Lung (tissue), 12 donors: ENCODE measurements around the gene BRCC3. TPM values are rescaled to one million over a fixed set of nuclear protein-coding genes. Genes with fewer than 3 reads are reported as not detected.

Source experiments
- ATAC-seq: fragments of 200-7000 bp; cut with Tn5 transposase; one replicate; pipeline ENCODE4 v1.9.1; 2020; ENCODE audit warnings: moderate number of reproducible peaks; ENCODE audit not compliant: insufficient read depth, low FRiP score
- DNase-seq, 3 donors: peaks; one replicate each; pipeline ENCODE4 v3.0.0-alpha.2; 2013 to 2017
- H3K27ac ChIP-seq, 2 donors: one replicate each; pipeline ENCODE4 v1.5.1; 2013; ENCODE audit warnings: mild to moderate bottlenecking in 2 of 2, moderate library complexity in 2 of 2, control low read depth in 1 of 2, inconsistent platforms in 1 of 2, low read depth in 1 of 2, low read length in 1 of 2
- H3K27me3 ChIP-seq, 3 donors: one replicate each; pipeline ENCODE4 v1.5.1; 2013; ENCODE audit warnings: low read length in 2 of 3; ENCODE audit not compliant: control insufficient read depth in 3 of 3, insufficient read depth in 3 of 3
- H3K36me3 ChIP-seq, 4 donors: one replicate each; pipeline ENCODE4 v1.5.1; 2013; ENCODE audit warnings: low read length in 4 of 4, mild to moderate bottlenecking in 1 of 4, moderate library complexity in 1 of 4; ENCODE audit not compliant: control insufficient read depth in 4 of 4, insufficient read depth in 4 of 4
- H3K4me1 ChIP-seq, 5 donors: one replicate each; pipeline ENCODE4 v1.5.1; 2013; ENCODE audit warnings: low read length in 5 of 5, mild to moderate bottlenecking in 2 of 5, moderate library complexity in 1 of 5; ENCODE audit not compliant: control insufficient read depth in 5 of 5, insufficient read depth in 5 of 5
- H3K4me3 ChIP-seq: one replicate; pipeline ENCODE4 v1.5.1; 2013; ENCODE audit warnings: mild to moderate bottlenecking, control low read depth, moderate library complexity
- H3K9ac ChIP-seq, 2 donors: one replicate each; pipeline ENCODE4 v1.5.1; 2013; ENCODE audit warnings: low read length in 2 of 2, control low read depth in 1 of 2; ENCODE audit not compliant: insufficient read depth in 1 of 2
- H3K9me3 ChIP-seq, 4 donors: one replicate each; pipeline ENCODE4 v1.5.1; 2013; ENCODE audit warnings: low read length in 3 of 4, mild to moderate bottlenecking in 1 of 4, moderate library complexity in 1 of 4; ENCODE audit not compliant: control insufficient read depth in 4 of 4, insufficient read depth in 3 of 4
- CTCF ChIP-seq: IDR thresholded peaks from 2 replicates; pipeline ENCODE4 v1.5.1; 2012; ENCODE audit warnings: mild to moderate bottlenecking; ENCODE audit errors: control extremely low read depth, extremely low read depth
- WGBS, 2 donors: extraction: QIAGEN DNeasy Blood & Tissue Kit; methylation state at CpG; one replicate each; pipeline ENCODE4 v1.1.7; 2013; 5-methylcytosine and 5-hydroxymethylcytosine counted together
- polyA plus RNA-seq, 2 donors: library from polyadenylated mRNA; stranded (reverse); fragments of 200-250 nt; gene quantifications; one replicate each; pipeline ENCODE4 v1.2.1, GENCODE V29; 2013
- total RNA-seq, 2 donors: library from RNA; depleted of rRNA in 1 of 2; stranded (reverse); fragments of >200 nt in 1 of 2; gene quantifications; one replicate each; pipeline ENCODE4 v1.2.1, GENCODE V29; 2014 to 2021
- donor health status: control.
- donor health status: control.
- donor health status: Bipolar disorder and iron deficiency.
- donor health status: healthy.
- donor health status: DM: yes; HTN: yes; CAD: no.

Gene BRCC3
- total and polyA plus RNA-seq, 4 donors, result 7.9 to 17.9 (median 13.4) TPM

- DNase-seq (no peak), ATAC-seq (no peak)
- peaks cover 0 to 5% (median 1%) of the 10 kb centered on the region in 4 donors for H3K36me3 ChIP-seq
- H3K4me1 ChIP-seq, result peaks cover 0 to 5% (median 3%) of the 10 kb centered on the region in 5 donors
- H3K9me3 ChIP-seq, result no peaks in the 10 kb centered on the region
- 75 to 94% methylated on average over 1 of the region's 1 CpG for WGBS, 2 donors
- no peak overlapping the region for H3K27ac ChIP-seq
- no peak overlapping the region for H3K9ac ChIP-seq
- H3K4me3 ChIP-seq, result no peak overlapping the region
- H3K27me3 ChIP-seq, result no peaks in the 10 kb centered on the region
- no peak for TF ChIP-seq CTCF
These were observed 1.9 kb upstream of the BRCC3 start for GRCh38 chrX:155069414-155069813.

- H3K9me3 ChIP-seq, result no peaks in the 10 kb centered on the region
- H3K4me3 ChIP-seq, result peak overlapping the region; percentile 10
- H3K27me3 ChIP-seq, result no peaks in the 10 kb centered on the region
- H3K36me3 ChIP-seq, result peaks cover 0 to 5% (median 1%) of the 10 kb centered on the region in 4 donors
- peak overlapping the region in 1 of 2 donors; percentile 81 for H3K9ac ChIP-seq
- 4 to 37% methylated on average over 12 of the region's 12 CpGs for WGBS, 2 donors
- ATAC-seq (no peak), DNase-seq (peak in 2 of 3 donors; percentile 7 to 18)
- peaks cover 0 to 5% (median 3%) of the 10 kb centered on the region in 5 donors for H3K4me1 ChIP-seq
- no peak for TF ChIP-seq CTCF
- no peak overlapping the region for H3K27ac ChIP-seq
These were observed 1.3 kb upstream of the BRCC3 start for GRCh38 chrX:155070038-155070437.

- H3K9me3 ChIP-seq, result no peaks in the 10 kb centered on the region
- peak overlapping the region in 1 of 2 donors; percentile 81 for H3K9ac ChIP-seq
- ATAC-seq (no peak), DNase-seq (no peak)
- H3K36me3 ChIP-seq, result peaks cover 0 to 7% (median 1%) of the 10 kb centered on the region in 4 donors
- H3K27me3 ChIP-seq, result no peaks in the 10 kb centered on the region
- H3K4me1 ChIP-seq, result peaks cover 0 to 5% (median 3%) of the 10 kb centered on the region in 5 donors
- 0 to 35% methylated on average over 16 of the region's 16 CpGs for WGBS, 2 donors
- H3K4me3 ChIP-seq, result peak overlapping the region; percentile 29
- TF ChIP-seq CTCF, result no peak
- peak overlapping the region; percentile 88 to 92 for H3K27ac ChIP-seq
These were observed 689 bp upstream of the BRCC3 start for GRCh38 chrX:155070663-155070974.

GRCh38 chrX:155071694-155072280 lies 479 bp downstream of the BRCC3 start:
- H3K9ac ChIP-seq, result peak overlapping the region; percentile 59 to 62
- H3K27ac ChIP-seq, result peak overlapping the region; percentile 28 to 47
- 0 to 35% methylated on average over 25 of the region's 25 CpGs for WGBS, 2 donors
- no peak for ATAC-seq
- H3K27me3 ChIP-seq, result no peaks in the 10 kb centered on the region
- no peaks in the 10 kb centered on the region for H3K9me3 ChIP-seq
- H3K4me1 ChIP-seq, result peaks cover 0 to 5% (median 3%) of the 10 kb centered on the region in 5 donors
- peaks cover 0 to 9% (median 1%) of the 10 kb centered on the region in 4 donors for H3K36me3 ChIP-seq
- peak overlapping the region; percentile 64 for H3K4me3 ChIP-seq
- peak in 1 of 3 donors; percentile 17 for DNase-seq
- no peak for TF ChIP-seq CTCF
